ENCODE measurements around the gene IVNS1ABP.
"Not testable (repeated sequence)": the region's sequence is repeated elsewhere in the genome, so short reads cannot be mapped to it uniquely, and the experiment has no call there.

Gene IVNS1ABP

DNA sequence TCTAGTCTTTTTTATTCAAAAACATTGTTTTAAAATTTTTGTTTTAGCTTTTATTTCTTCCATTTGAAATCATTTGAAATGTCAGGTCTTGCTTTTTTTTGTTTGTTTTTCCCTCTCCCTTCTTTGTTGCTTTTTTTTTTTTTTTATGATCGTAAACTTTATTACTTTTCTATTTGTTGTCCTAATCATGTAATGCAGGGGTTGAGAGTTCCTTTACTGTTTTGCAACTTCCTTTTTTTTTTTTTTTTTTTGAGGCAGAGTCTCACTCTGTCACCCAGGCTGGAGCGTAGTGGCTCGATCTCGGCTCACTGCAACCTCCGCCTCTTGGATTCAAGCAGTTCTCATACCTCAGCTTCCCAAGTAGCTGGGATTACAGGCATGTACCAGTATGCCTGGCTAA, 24.8 kb downstream of the IVNS1ABP start:
- DNase-seq (ENCODE audit: low spot score), result no peak

DNA sequence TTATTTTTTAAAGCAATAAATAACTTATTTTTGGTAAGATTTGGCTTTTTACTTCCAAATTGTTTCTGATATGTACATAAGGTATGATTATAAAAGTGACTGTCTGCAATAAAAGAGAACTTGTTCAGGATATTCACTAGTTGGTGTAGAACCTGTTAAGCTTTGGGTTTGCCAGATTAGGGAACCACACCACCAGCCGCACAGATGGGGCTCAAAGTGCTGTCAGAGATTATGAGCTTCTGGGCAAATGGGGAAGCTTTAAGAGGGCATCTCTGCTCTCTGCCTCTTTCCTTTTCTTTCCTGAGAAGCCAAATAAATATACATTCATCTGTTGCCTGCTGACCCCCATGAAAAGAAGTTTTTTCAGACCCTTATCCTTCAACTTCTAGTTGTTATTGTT, 25.4 kb downstream of the IVNS1ABP start:
- DNase-seq (ENCODE audit: low spot score), result no peak

DNA sequence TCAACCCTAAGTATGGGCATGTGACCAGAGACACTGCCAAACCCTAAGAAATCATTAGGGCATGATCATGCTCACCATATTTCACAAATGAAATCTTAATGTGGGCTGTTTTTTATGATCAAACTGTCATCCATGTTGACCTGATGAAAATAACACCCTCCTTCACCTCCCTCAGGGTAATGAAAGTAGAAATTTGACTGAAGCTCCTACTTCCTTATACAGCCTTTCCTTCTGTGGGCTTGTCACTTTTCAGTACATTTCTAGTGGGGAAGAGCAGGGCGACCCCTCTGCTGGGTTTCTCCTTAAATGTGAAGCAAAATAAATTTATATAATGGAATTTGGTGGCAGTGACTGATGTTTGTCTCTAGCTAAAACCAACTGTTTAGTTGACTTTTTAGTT, 25.9 kb downstream of the IVNS1ABP start:
- DNase-seq (ENCODE audit: low spot score), result no peak

DNA sequence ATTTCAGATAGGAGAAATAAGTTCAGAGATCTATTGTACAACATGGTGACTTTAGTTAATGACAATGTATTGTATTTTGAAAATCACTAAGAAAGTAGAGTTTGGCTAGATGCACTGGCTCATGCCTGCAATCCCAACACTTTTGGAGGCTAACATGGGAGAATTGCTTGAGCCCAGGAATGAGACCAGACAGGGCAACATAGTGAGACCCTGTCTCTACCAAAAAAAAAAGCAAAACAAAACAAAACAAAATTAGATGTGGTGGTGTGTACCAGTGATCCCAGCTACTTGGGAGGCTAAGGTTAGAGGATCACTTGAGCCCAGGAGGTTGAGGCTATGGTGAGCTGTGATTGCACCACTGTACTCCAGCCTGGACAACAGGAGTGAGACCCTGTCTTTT, 27.2 kb downstream of the IVNS1ABP start:
- no peak for DNase-seq (ENCODE audit: low spot score)

DNA sequence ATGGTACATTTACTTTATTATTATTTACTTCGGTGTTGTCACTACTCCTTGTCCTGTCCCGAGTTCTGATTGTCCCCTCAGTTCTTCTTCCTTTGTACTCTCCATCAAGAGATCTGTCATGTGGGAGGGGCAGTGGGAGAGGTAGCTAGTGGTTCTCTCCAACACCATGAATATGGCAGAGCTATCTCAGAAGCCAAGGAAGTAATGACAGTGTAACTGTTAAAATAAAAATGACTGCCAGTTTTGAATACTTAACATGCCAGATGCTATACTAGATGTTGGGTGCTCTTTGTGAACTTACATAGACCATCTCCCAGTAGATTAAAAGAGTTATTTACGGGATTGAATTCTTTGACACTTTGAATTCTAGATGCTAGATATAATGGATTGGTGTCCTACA, 28.6 kb downstream of the IVNS1ABP start:
- no peak for DNase-seq (ENCODE audit: low spot score)

DNA sequence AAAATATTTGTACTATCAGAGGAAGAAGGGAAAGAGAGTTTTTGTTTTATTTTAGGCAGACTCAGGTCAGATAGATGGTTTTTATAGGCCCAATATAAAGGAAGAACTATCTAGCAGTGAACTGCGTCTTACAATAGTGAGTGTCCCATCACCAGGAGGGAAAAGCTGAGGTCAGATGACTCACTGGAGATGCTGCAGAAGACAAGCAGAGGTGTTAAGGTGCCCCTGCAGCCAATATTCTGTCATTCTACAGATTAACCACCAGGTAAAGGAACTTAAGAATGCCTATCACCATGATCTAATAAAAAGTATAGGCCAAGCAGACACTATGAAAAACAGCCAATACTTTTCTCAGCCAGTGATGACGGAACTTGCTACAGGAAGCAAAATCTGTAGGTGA, 29.6 kb downstream of the IVNS1ABP start:
- no peak for DNase-seq (ENCODE audit: low spot score)

DNA sequence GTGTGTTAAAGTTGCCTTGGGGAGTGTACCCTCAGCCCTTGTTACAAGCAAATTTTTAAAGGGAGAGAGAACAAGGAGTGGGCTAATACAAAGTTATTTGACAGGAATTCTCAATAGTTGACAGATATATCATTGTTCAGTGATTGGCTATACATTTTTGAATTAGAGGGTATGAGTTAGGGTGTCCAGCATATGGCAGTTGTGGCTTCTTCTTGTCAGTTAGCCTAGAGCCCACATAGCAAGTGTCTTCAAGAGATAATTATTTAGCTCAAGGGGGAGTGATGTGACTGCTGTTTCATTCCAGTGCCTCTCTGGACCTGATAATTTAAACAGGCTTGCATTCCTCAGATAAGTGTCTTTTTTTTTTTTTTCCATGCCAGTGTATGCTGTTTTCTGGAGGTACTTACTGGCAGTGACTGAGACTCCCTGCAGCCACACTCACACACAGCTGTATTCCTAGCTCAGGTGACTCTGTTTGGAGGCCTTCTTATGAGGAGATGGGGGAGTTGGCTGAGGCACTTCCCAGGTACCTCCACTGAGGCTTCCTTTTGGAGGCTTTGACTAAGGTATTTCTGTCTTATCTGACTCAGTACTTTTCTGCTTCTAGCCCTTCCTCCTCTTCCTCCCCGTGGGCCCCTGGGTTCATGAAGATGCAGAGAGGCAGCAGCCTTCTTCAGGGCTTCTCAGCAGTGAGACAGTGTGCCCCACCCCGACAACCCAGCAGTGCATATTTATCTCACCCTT, 32.3 kb downstream of the IVNS1ABP start:
- peak; percentile 5 for DNase-seq (ENCODE audit: low spot score)

DNA sequence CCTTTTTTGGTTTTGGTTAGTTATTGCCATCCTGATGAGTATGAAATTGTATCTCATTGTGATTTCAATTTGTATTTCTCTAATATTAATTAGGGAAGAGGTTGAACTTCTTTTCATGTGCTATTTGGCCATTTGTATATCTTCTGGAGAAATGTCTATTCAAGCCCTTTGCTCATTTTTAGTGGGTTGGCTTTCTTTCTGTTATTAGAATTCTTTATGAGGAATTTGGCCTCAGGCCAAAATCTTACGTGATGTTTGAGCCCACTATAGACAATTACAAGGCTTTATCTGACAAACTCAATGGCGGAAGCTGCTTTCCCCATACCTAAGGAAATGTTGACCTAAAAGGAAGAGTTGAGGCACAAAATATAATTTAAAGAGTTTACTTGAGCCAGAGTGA, 32.9 kb downstream of the IVNS1ABP start:
- no peak for DNase-seq (ENCODE audit: low spot score)

DNA sequence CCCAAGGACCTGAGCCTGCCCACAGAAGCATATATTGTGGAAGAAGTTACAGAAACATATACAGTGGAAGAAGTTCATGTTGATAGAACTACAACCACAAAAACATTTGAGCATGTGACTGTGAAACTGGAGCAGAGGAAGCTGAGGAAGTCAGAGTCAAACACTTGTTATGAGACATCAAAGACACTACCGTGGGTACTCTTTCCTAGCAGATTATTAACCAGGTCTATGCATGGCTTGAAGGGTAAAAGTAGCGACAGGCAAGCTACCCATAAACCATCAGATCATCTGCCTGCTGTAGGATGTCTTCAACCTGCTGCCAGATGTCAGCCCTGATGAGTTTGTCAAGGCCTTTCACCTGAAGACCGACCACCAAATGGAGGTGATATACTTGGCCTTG, 35.8 kb downstream of the IVNS1ABP start:
- DNase-seq (ENCODE audit: low spot score), result no peak

DNA sequence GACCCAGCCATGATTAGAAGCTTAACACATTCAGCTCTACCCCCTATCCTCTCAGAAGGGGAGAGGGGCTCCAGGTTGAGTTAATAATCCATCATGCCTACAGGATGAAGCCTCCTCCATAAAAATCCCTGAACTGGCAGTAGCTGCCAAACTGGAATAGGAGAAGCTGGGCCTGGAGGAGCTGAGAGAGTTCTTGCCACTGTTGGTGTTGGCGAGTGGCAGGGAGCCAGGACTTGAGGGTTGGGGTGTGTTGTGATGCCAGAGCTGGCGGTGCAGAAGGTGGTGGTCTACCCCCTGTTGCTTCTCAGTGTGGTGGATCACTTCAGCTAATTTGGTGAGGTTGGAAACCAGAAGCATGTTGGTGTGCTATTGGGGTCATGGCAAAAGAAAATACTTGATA, 36.5 kb downstream of the IVNS1ABP start:
- no peak for DNase-seq (ENCODE audit: low spot score)

DNA sequence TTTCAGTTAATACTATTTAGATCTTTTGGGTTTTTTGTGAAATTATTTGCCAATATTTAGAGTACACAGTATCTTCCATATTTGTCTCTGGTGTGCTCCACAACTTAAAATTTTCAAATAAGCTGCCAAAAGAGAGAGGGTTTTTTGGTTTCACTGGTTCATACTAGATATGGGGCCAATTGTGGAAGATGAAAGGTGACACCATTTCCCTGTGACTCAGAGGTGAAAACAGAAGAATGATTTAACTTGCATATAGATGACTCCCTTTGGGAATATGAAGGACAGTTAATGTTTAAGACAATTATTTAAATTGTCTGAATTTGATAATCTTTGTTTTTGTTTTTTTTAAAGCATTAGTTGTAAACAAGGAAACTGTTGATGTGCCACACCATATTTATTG, 37.5 kb downstream of the IVNS1ABP start:
- peak; percentile 7 for DNase-seq (ENCODE audit: low spot score)

DNA sequence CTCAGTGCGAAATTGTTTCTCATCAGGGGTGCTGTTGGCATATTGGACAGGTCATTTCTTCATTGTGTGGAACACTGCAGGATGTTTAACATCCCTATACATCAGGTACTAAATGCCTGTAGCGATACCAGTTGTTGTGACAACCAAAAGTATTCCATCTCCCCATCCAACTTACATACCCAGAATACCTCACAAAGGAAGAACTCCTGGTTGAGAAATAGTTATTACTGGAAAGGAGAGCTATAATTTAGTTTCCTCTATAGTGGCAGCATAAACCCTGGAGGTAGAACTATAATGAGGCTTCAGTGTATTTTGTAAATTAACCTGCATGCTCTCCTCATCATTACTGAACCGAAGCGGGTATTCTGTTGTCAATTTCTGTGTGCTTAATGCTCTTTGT, 45.1 kb downstream of the IVNS1ABP start:
- DNase-seq (ENCODE audit: low spot score), result no peak

DNA sequence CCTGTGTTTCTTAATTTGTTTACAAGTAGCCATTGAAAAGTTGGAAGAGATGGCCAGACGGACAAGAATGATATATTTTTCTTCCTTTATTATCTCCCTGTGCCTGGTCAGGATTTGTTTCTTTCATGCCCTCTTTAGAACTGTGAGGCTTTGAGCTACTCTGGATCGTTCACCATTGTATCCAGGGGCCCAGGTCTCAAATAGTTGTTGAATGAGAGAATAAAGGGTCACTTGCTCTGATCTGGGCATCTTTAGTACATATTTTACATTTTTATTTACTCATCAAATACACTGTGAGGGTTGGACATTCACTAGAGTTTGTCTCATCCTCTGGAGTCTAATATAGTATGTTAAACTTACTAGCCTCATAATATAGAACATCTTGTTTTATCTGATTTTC, 48.7 kb downstream of the IVNS1ABP start:
- DNase-seq (ENCODE audit: low spot score), result no peak

DNA sequence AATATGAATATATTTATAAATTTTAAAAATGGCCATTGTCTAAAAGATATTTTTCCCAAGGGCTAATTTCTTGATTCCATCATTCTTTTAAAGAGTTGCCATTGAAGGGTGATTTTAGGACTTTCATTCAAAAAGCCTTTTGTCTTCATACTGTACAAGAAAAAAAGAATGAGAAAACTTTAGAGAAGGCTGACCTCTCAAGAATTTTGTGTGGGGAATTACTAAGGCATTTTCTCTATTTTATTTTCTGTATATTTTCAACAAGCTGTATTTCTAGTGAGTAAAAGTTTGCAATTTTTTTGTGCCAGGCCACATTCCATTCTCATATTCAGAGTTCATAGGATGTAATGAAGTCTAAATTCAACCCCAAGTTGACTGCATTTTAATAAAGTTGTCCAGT, 49.3 kb downstream of the IVNS1ABP start:
- DNase-seq (ENCODE audit: low spot score), result no peak

DNA sequence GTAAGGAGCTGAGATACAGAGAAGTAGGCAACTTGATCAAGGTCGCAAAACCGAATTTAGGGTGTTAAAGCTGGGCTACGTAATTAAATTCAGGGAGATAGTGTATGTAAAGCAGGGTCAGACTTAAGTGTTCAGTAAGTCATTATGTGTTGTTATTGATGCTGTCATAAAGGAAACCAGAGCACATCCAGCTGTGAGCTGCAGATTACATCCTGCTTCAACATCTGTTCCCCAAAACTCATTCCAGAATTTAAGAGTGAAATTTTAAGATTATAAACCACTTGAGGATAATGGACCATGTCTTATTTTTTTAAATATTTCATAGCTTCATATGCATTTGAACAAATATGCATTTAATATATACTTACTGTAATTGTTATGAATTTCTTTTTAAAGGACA, 49.7 kb downstream of the IVNS1ABP start:
- no peak for DNase-seq (ENCODE audit: low spot score)

DNA sequence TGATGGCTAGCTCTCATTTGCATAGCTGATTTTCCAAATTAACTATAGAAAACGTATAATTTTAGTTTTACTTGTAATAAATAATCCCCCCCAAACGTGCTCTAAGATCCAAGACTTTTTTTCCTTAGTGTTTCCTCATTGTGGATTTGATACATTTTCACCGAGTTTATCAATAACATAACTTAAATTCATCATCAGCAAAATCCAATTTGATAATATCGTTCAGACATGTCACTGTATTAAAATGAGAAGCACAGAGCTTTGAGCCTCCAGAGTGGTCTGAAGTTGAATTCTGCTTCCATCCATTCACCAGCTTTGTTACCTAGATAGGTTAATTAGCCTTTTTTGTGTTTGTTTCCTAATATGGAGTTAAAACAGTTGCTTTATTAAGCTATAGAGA, 51.7 kb downstream of the IVNS1ABP start:
- no peak for DNase-seq (ENCODE audit: low spot score)

DNA sequence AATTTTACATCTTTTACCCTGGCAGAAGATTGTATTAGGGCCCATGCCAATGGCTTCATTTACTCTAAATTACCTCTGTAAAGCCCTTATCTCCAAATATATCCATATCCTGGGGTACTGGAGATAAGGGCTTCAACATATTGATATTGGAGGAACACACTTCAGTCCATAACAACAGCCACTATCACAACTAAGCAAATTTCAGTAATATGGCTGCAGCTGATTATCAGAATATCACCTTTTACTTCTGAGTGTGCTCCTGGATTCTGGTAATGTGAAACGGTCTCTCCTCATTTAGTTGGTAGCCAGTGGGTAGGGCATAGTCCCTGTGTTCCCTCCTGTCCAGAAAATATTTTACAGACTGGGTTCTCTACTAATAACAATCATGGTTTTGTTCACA, 53.3 kb downstream of the IVNS1ABP start:
- DNase-seq (ENCODE audit: low spot score), result no peak

DNA sequence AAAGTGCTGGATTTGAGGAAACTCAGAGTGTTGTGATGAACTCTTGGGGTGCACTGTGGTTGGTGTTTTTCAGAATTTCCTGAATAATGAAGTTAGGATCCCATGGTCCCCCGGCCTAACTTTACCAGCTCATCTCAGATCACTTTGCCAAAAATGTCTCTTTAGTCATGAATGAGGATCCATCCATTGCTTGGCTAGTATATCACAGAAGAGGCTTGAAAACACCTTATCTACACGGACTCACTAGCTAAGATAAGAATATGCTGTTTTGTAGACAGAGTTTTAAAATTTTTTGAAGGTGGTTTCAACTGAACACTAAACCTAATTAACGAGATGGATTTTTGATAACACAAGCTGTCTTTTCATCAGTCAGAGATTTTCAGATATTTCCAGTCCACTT, 53.8 kb downstream of the IVNS1ABP start:
- DNase-seq (ENCODE audit: low spot score), result no peak

DNA sequence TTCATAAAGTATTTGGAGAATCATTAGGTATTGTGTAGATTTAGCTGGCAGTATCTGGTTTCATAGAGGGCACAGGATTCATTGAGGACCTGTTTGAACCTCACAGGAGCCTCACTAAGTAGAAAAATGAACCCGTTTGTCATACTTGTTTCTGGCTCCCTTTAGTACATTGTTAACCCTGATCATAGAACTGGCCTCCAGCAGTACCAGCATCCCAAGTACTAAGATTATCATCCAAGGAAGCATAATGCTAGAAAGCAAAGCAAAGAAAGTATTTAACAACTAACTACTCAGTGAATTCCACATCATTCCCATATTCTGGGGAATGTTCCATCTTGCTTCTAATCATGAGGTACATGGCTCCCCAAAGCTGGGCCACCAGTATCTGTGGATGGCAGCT, 54.9 kb downstream of the IVNS1ABP start:
- DNase-seq (ENCODE audit: low spot score), result no peak

DNA sequence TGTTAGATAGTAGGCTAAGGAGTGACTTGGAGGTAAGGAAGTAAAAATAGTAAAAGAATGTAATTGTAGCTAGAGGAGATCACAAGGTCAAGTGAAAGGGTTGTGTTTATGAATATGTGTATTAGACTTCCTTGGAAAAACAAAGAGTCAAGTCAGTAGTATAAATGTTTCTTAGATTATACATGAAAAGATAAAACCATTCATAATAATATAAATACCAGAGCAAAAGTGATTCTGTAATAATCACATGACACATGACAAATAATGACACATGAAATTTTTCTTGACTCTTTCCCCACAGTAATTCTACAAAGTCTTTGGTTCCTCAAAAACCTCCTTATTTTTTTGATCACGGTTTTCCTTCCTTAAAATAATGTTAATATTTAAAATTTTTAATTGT, 56.4 kb downstream of the IVNS1ABP start:
- DNase-seq (ENCODE audit: low spot score), result no peak

DNA sequence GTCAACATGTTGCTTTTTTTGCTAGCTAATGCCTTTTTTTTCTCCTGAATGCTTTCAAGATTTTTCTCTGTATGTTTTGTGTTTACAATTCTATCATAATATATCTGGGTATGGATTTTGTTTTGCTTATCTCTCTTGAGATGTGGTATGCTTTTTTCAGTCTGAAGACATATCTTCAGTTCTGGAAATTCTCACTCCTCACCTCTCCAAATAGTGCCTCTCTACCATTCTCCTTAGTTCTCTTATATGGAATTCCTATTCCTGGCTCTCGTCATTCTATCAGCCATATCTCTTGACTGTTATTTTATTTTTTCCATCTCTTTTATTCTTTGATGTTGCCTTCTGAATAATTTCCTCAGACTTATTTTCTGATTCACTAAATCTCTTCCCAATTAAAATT, 58.4 kb downstream of the IVNS1ABP start:
- no peak for DNase-seq (ENCODE audit: low spot score)

DNA sequence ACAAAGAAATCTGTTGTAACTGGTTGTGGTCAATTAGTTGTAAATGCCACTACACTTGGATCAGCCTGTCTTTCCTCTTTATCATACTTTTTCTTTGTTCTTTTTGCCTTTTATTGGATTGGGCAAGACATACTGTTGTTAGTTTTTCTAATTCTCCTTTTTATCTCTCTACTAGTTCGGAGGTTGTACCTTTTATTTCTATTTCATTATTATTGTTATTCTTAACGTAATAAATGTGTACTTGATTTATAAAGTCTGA, 59.2 kb downstream of the IVNS1ABP start:
- DNase-seq (ENCODE audit: low spot score), result peak; percentile 9

DNA sequence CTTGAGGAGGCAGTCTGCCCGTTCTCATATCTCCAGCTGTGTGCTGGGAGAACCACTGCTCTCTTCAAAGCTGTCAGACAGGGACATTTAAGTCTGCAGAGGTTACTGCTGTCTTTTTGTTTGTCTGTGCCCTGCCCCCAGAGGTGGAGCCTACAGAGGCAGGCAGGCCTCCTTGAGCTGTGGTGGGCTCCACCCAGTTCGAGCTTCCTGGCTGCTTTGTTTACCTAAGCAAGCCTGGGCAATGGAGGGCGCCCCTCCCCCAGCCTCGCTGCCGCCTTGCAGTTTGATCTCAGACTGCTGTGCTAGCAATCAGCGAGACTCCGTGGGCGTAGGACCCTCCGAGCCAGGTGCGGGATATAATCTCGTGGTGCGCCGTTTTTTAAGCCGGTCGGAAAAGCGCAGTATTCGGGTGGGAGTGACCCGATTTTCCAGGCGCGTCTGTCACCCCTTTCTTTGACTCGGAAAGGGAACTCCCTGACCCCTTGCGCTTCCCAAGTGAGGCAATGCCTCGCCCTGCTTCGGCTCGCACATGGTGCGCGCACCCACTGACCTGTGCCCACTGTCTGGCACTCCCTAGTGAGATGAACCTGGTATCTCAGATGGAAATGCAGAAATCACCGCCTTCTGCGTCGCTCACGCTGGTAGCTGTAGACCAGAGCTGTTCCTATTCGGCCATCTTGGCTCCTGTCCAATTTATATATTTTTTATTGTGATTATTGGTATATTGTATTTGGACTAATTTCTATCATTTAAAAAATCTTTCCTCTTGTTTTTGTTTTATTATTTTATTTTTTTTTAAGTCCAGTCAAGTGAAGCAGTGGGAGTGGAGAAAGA, 59.7 kb downstream of the IVNS1ABP start:
- DNase-seq (ENCODE audit: low spot score), result not testable (repeated sequence)

DNA sequence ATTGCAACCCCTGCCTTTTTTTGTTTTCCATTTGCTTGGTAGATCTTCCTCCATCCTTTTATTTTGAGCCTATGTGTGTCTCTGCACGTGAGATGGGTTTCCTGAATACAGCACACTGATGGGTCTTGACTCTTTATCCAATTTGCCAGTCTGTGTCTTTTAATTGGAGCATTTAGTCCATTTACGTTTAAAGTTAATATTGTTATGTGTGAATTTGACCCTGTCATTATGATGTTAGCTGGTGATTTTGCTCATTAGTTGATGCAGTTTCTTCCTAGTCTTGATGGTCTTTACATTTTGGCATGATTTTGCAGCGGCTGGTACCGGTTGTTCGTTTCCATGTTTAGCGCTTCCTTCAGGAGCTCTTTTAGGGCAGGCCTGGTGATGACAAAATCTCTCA, 61.4 kb downstream of the IVNS1ABP start:
- not testable (repeated sequence) for DNase-seq (ENCODE audit: low spot score)
